HG02938 (cell line): ENCODE measurements around the gene GMDS.

Experiments
- ATAC-seq: cut with Tn5 transposase; IDR thresholded peaks from one replicate; pipeline ENCODE4 v1.9.1; 2021; ENCODE audit warnings: mild to moderate bottlenecking, moderate library complexity; ENCODE audit not compliant: unreplicated experiment

The GMDS gene

GRCh38 chr6:1789092-1789491 lies 456.3 kb downstream of the GMDS start:
- ATAC-seq: no peak

- no peak for ATAC-seq
These were observed 457.5 kb downstream of the GMDS start for GRCh38 chr6:1787894-1788293.

DNA sequence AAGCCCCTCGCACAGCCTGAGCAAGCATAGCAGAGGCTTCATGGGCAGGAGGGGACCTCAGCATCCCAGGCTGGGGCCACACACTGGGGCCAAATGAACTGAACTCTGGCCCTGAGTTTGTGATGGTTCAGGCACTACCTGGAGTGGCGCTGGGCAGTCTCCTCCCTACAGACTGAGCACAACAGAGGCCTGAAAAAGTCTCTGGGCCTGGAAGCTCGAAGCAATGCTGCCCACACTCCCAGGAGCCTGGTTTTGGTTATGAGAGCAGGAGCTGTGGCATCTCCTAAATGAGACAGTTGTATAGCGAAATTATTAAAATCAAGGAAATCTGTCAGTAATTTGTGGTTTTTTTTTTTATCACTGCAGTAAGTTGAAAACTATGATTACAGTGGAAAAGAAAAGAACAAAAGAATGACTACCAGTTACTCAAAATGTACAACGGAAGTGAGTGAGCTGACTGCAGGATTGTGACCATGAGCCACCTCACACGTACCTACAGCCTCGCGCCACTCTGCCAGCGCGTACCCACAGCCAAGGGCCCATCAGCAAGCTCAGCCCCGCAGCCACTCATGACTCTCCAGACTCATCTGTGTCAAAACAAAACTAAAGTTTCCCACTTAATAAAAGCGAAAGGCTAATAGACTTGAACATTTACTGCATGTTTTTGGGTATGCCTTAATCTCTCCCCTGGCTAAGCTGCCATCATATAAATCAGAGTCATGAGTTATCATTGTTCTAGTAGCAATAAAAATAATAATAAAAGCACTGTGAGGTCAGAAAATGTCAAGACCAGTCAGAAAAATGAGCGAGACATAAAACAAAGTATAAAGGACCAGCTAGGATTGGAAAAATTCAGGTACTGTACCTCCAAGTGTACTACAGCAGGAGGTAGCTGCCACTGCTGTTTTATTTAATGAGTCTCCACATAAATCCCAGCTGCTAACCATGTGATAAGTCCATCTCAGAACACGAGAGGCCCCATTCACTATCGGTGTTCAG lies 458.7 kb downstream of the GMDS start:
- no peak for ATAC-seq

GRCh38 chr6:1784422-1784884 lies 461.0 kb downstream of the GMDS start:
- no peak for ATAC-seq

GRCh38 chr6:1781817-1782184 lies 463.6 kb downstream of the GMDS start:
- no peak for ATAC-seq

DNA sequence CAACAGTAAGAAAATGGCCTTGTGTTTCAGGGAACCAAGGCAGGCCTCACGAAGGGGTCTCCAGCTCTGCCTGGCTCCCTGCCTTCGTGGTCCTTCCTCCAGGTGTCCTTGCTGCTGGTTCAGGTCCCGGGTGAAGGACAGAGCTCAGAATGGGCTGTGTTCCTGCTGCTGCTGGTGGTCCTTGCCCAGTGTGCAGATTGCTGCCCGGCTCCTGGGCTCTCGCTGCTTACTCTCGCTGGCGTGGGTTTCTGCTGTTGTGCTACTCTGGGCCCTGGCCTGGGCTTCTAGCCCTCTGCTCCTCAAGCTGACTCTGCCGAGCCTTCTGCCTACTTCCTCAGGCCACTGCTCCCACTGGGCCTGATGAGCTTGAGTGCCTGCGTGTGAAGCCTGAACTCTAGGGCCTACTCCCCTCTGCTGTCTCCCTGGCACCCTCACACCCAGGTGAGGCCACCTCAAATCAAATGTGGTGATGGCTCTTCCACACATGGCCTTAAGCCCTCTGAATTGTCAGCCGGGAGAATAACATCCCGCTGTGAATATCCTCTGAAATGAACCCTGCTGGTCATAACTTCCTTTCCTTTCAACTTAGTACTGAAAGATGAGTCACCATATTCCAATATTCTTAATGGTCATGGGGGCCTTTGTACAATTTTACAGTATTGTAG lies 464.1 kb downstream of the GMDS start:
- no peak for ATAC-seq

DNA sequence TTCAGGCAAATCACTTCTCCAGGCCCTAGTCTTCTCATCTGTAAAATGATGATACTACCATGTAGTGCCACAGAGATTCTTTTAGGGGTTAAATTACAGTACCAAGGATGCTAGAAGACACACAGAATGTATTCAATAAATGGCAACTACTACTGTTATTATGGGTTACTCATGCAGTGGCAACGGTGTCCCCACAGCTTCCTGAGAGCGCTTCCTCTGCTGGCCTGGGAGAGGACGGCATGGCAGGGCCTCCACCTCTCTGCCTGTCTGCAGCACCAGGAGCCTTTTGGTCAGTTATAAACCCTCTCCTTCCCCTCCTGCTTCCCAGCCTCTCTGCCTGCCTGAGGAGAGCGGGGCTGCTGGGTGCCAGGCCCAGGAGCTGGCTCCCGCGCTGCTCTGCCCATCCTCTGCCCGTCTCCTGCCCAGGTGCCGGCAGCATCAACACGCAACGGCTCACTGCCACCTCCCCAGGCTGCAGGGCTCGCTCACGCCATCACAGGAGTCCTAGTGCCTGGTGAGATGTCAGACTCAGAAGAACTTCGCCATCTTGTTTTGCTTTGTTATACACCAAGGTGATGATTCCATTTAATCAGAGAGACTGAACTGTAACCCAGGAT lies 465.0 kb downstream of the GMDS start:
- no peak for ATAC-seq

- no peak for ATAC-seq
These were observed 466.6 kb downstream of the GMDS start for GRCh38 chr6:1778686-1779235.

DNA sequence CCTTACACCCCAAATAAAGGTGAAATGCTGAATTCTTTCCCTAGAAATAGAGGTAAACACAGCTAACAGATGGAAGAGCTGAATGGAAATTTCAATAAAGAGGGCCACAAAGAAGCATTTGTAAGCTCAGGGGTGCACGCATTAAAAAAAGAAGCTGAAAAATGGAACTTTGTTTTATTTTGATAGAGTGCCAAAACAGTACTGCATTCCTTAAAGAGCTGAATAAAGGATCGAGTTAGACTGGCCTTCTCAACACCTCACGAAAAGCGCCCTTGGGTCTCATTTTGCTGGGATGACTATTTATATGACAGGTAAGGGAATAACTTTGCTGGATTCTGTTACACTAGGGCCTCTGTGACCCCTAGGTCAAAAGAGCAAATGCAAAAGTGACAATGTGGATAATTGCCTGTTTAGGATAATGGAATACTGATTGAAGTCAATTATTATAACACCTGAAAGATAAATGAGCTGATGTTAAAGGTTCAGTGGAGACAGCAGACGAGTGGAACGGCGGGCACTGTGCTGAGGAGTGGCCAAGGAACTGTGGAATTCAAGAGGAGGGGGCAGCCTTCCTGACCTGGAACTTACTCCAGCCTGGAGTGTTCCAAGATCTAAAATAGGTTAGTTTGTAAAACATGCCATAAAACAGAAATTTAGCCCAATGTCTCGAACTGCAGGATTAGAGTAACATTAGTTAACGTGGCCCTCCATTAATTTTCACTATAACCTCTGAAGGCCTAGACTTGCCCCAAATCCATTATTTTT lies 467.3 kb downstream of the GMDS start:
- ATAC-seq: no peak

GRCh38 chr6:1775441-1775840 lies 470.0 kb downstream of the GMDS start:
- no peak for ATAC-seq

DNA sequence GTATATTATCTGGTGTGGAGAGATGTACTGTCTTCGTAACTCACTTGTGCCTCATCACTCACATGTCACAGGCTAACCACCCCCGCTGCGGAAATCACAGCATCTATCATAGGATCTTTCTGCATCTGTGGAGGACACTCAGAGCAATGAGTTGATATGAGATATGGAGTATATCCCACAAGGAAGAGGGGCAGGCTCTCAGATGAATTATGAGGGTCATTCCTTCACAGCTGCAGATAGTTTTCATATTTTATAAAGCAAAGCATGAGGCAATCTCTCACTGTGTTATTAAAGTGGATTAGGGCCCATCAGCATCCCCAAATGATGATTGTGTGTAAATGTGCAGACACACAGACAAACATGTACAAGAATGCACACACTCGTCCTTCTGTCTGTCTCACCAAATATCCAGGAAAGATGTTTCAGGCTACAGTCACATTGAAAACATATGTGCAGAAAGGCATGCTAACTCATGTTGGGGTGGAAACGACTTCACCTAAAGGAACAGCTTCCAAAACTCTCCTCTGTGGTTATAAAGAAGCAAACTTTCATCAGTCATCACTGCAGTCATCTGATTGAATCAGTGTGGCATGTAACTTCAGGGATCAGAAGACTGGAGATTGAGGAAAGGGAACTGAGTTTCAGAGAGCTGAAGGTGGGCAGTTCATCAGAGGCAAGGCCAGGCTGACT lies 471.0 kb downstream of the GMDS start:
- no peak for ATAC-seq

DNA sequence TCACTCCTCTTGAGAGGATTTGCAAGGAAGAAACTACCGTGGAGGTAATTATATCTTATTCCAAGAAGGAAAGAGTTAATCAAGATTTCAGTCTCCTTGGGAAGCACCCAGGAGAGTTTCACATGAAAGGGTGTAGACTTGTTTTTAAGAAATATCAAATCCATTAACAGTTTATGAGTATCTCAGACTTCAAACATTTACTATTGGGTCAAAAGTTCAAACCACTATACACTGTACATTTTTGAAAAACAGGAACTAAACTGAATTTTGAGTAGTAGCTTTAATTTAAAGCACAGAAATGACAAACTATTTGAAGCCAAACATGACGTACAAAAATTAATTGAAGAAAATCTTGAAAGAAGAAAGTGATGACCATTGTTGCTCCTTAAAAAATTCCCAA lies 471.7 kb downstream of the GMDS start:
- ATAC-seq: no peak

DNA sequence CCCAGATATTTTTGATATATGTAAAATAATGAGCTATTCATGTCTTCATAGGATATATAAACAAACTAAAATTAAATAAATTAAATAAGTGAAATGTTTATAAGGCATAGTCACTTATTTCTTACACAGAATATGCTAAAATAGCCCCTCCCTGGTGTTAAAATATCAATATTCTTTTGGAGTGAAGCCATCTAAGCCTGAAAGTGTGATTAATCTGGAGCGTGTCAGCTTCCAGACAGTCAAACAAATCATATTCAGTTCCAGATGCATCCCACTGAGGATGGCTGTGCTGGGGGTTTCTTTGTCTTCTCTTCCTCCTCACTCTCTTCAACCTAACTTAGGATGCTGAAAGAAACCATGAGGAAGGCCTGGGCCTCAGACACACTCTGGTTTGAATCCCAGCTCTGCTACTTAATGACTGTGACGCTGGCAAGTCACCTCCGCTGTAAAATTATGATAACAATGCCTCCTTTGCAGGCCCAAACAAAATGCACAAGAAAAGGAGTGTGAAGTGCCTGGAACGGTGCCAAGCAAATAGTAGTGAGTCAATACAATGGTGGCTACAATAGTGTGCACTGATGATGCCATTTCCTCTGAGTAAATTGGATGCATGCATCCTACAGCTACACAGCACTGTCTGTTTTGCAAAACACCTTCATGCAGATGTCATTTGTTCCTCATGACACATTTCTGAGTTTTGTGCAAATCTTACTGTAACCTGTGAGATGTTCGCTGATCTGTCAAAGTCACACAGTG lies 474.3 kb downstream of the GMDS start:
- no peak for ATAC-seq

GRCh38 chr6:1770435-1770843 lies 475.0 kb downstream of the GMDS start:
- no peak for ATAC-seq

- no peak for ATAC-seq
These were observed 477.7 kb downstream of the GMDS start for GRCh38 chr6:1767481-1768246.

GRCh38 chr6:1766654-1767053 lies 478.8 kb downstream of the GMDS start:
- no peak for ATAC-seq

- ATAC-seq: no peak
These were observed 480.1 kb downstream of the GMDS start for GRCh38 chr6:1765160-1765903.
